B cell (primary cell): ENCODE data around the gene ATP8A1. TPM values are rescaled to one million over a fixed set of nuclear protein-coding genes. Genes with fewer than 3 reads are reported as not detected.

Source experiments
- ATAC-seq: fragments of 200-7000 bp; cut with Tn5 transposase; one replicate; pipeline ENCODE4 v1.10.0; 2021; ENCODE audit warnings: low read depth, mild to moderate bottlenecking, moderate number of reproducible peaks, moderate library complexity
- CTCF ChIA-PET: fragments of 350-600 bp; sonication (Branson Sonifier 250); formaldehyde crosslinking; loops from one replicate; lab custom pipeline; 2021; ENCODE audit warnings: antibody characterized with exemption, inconsistent platforms; lab: Charles Lee
- POLR2A ChIA-PET: fragments of 350-600 bp; sonication (Branson Sonifier 250); formaldehyde crosslinking; loops from one replicate; lab custom pipeline; 2021; ENCODE audit warnings: antibody characterized with exemption; lab: Charles Lee
- DNase-seq: peaks from one replicate; pipeline ENCODE4 v3.0.0; 2013
- H2AFZ ChIP-seq: 2 replicates; pipeline ENCODE4 v1.6.1; 2012; ENCODE audit warnings: mild to moderate bottlenecking, low read depth, low read length; ENCODE audit not compliant: insufficient read depth, poor library complexity, severe bottlenecking
- H3K27ac ChIP-seq, 2 donors: 1 replicate in 1 of 2; 2 replicates in 1 of 2; pipeline ENCODE4 v1.5.1; 2012 to 2013; ENCODE audit warnings: low read length in 2 of 2, mild to moderate bottlenecking in 2 of 2, moderate library complexity in 1 of 2
- H3K27me3 ChIP-seq, 4 experiments: fragments of 200-600 bp in 1 of 4; sonication (generic) in 1 of 4; replicated peaks in 1 of 4; 1 replicate in 2 of 4; 2 replicates in 2 of 4; pipeline versions ENCODE4 v1.6.1 to v1.7.0; 2013 to 2016; ENCODE audit warnings: low read length in 3 of 4, mild to moderate bottlenecking in 2 of 4, mixed read lengths in 1 of 4, moderate library complexity in 1 of 4; ENCODE audit not compliant: insufficient read depth in 4 of 4, control insufficient read depth in 3 of 4; ENCODE audit errors: control extremely low read depth in 1 of 4
- H3K36me3 ChIP-seq, 2 experiments: replicated peaks in 1 of 2; 1 replicate in 1 of 2; 2 replicates in 1 of 2; pipeline versions ENCODE4 v1.6.1 to v1.7.1; 2013; ENCODE audit warnings: low read length in 1 of 2; ENCODE audit not compliant: insufficient read depth in 2 of 2, control insufficient read depth in 1 of 2; ENCODE audit errors: control extremely low read depth in 1 of 2, extremely low read depth in 1 of 2
- H3K4me1 ChIP-seq, 2 donors: fragments of 200-600 bp in 1 of 2; sonication (generic) in 1 of 2; 1 replicate in 1 of 2; 2 replicates in 1 of 2; pipeline versions ENCODE4 v1.5.1 to v1.6.1; 2013 to 2017; ENCODE audit warnings: low read length in 2 of 2; ENCODE audit not compliant: control insufficient read depth in 2 of 2, insufficient read depth in 2 of 2
- H3K4me2 ChIP-seq: replicated peaks from 2 replicates; pipeline ENCODE3; 2012; ENCODE audit warnings: mild to moderate bottlenecking, low read depth, low read length; ENCODE audit not compliant: poor library complexity, severe bottlenecking
- H3K4me3 ChIP-seq, 5 experiments: fragments of 200-600 bp in 1 of 5; sonication (generic) in 1 of 5; 1 replicate in 3 of 5; 2 replicates in 2 of 5; pipeline versions ENCODE4 v1.5.1 to v1.7.0; 2011 to 2016; ENCODE audit warnings: low read length in 4 of 5, mild to moderate bottlenecking in 4 of 5, low read depth in 2 of 5, control low read depth in 1 of 5, moderate library complexity in 1 of 5; ENCODE audit not compliant: insufficient read depth in 1 of 5; ENCODE audit errors: control extremely low read depth in 1 of 5, extremely low read depth in 1 of 5
- H3K79me2 ChIP-seq: fragments of 200-600 bp; sonication (generic); one replicate; pipeline ENCODE4 v1.6.0; 2016; ENCODE audit warnings: low read length; ENCODE audit not compliant: control insufficient read depth, insufficient read depth
- H3K9ac ChIP-seq: fragments of 200-600 bp; sonication (generic); 2 replicates; pipeline ENCODE4 v1.6.1; 2017; ENCODE audit warnings: mild to moderate bottlenecking, low read length, moderate library complexity
- H3K9me3 ChIP-seq, 3 donors: one replicate each; pipeline versions ENCODE4 v1.6.1 to v1.7.1; 2013; ENCODE audit warnings: low read length in 2 of 3; ENCODE audit not compliant: control insufficient read depth in 2 of 3, insufficient read depth in 1 of 3; ENCODE audit errors: control extremely low read depth in 1 of 3
- H4K20me1 ChIP-seq: 2 replicates; pipeline ENCODE4 v1.6.0; 2012; ENCODE audit warnings: mild to moderate bottlenecking, low read length; ENCODE audit not compliant: insufficient read depth, control insufficient read depth, poor library complexity, severe bottlenecking
- H3K27ac Mint-ChIP-seq: one replicate; pipeline ENCODE4 v1.8.0; 2021; ENCODE audit warnings: mixed read lengths
- H3K27me3 Mint-ChIP-seq: one replicate; pipeline ENCODE4 v1.8.0; 2021; ENCODE audit warnings: mixed read lengths
- H3K4me1 Mint-ChIP-seq: one replicate; pipeline ENCODE4 v1.8.0; 2021; ENCODE audit warnings: mixed read lengths
- H3K4me3 Mint-ChIP-seq: one replicate; pipeline ENCODE4 v1.8.0; 2021; ENCODE audit warnings: mixed read lengths
- H3K9me3 Mint-ChIP-seq: one replicate; pipeline ENCODE4 v1.8.0; 2022; ENCODE audit warnings: mixed read lengths; ENCODE audit not compliant: insufficient read depth
- CTCF ChIP-seq: fragments of 200-600 bp; IDR thresholded peaks from one replicate; pipeline ENCODE4 v1.8.0; 2022; ENCODE audit warnings: antibody characterized with exemption, mild to moderate bottlenecking
- EZH2 ChIP-seq: IDR thresholded peaks from 2 replicates; pipeline ENCODE4 v1.6.1; 2012; ENCODE audit warnings: borderline replicate concordance, low read depth, mild to moderate bottlenecking, moderate library complexity, low read length; ENCODE audit not compliant: insufficient read depth, poor library complexity, severe bottlenecking
- WGBS: methylation state at CpG from one replicate; pipeline ENCODE4 v1.1.5; 2013; ENCODE audit warnings: missing lambda C conversion rate; ENCODE audit not compliant: insufficient coverage; 5-methylcytosine and 5-hydroxymethylcytosine counted together
- intact Hi-C: fragments of 100-400 bp; cut with micrococcal nuclease; formaldehyde crosslinking; loops from one replicate; pipeline ENCODE4 v1.10.0; 2022
- polyA plus RNA-seq: library from polyadenylated mRNA; depleted of rRNA; stranded (reverse); fragments of >200 nt; gene quantifications from 2 replicates; pipeline ENCODE4 v1.2.3, GENCODE V29; 2012
- total RNA-seq, 2 donors: library from RNA; stranded (reverse); fragments of 120-200 nt in 1 of 2; gene quantifications; 1 replicate in 1 of 2; 2 replicates in 1 of 2; pipeline versions ENCODE4 v1.2.3 to v1.2.4, GENCODE V29; 2013 to 2022

ATP8A1 gene
- total and polyA plus RNA-seq, 2 donors (not counting 1 experiment from before 2014, with no cell fraction given) = 28.7 to 51.8 TPM

GRCh38 chr4:42637867-42638266, 19.0 kb downstream of the ATP8A1 start:
- Histone ChIP-seq H3K4me1 (peaks cover 83 to 90% of the 10 kb centered on the region in 2 donors), H3K27me3 (no peaks in the 10 kb centered on the region), H3K36me3 (no peaks in the 10 kb centered on the region), H3K9me3 (no peaks in the 10 kb centered on the region), H3K4me3 (no peak overlapping the region), H3K79me2 (peaks cover 90% of the 10 kb centered on the region), H3K4me2 (peak overlapping the region; percentile 65), H2AFZ (no peak overlapping the region), H3K27ac (peak overlapping the region; percentile 56 to 85), H4K20me1 (no peaks in the 10 kb centered on the region), H3K9ac (peak overlapping the region; percentile 31)
- H3K9me3 Mint-ChIP-seq = no peaks in the 10 kb centered on the region
- peaks cover 93% of the 10 kb centered on the region for H3K4me1 Mint-ChIP-seq
- ChIA-PET CTCF (interaction anchor here (1.4 to 5.7 kb wide), 2 partner anchors 14 to 19 kb away, joined by 4 to 28 read pairs; partner anchors contain the start of gene ATP8A1), POLR2A (interaction anchor here (3.1 kb wide), 1 partner anchor 19 kb away, joined by 26 read pairs; the partner anchor contains the start of gene ATP8A1)
- H3K4me3 Mint-ChIP-seq = peak overlapping the region; percentile 67
- intact Hi-C loops = loop anchor here (1.0 kb wide), 1 partner anchor 7 kb away; no protein-coding TSS in a partner anchor
- no peaks in the 10 kb centered on the region for H3K27me3 Mint-ChIP-seq
- ATAC-seq = peak; percentile 44
- DNase-seq = peak; percentile 59
- H3K27ac Mint-ChIP-seq = peak overlapping the region; percentile 84
- no peak for TF ChIP-seq CTCF
- TF ChIP-seq EZH2 = no peak

GRCh38 chr4:42637104-42637503, 19.8 kb downstream of the ATP8A1 start:
- peak overlapping the region; percentile 84 for H3K27ac Mint-ChIP-seq
- Histone ChIP-seq H3K27me3 (no peaks in the 10 kb centered on the region), H3K36me3 (no peaks in the 10 kb centered on the region), H3K27ac (peak overlapping the region; percentile 42 to 66), H3K4me2 (peak overlapping the region; percentile 65), H3K79me2 (peaks cover 87% of the 10 kb centered on the region), H3K4me3 (no peak overlapping the region), H3K9me3 (no peaks in the 10 kb centered on the region), H3K9ac (no peak overlapping the region), H3K4me1 (peaks cover 83 to 90% of the 10 kb centered on the region in 2 donors), H2AFZ (no peak overlapping the region), H4K20me1 (no peaks in the 10 kb centered on the region)
- H3K4me1 Mint-ChIP-seq = peaks cover 91% of the 10 kb centered on the region
- DNase-seq (no peak), ATAC-seq (no peak)
- ChIA-PET POLR2A (interaction anchor here (3.1 kb wide), 1 partner anchor 20 kb away, joined by 26 read pairs; the partner anchor contains the start of gene ATP8A1), CTCF (interaction anchor here (1.4 to 5.7 kb wide), 5 partner anchors 9 to 46 kb away, joined by 4 to 28 read pairs (median 5); partner anchors contain the start of gene ATP8A1)
- peak overlapping the region; percentile 6 for H3K4me3 Mint-ChIP-seq
- no peaks in the 10 kb centered on the region for H3K27me3 Mint-ChIP-seq
- H3K9me3 Mint-ChIP-seq = no peaks in the 10 kb centered on the region
- intact Hi-C loops = loop anchor here (1.0 kb wide), 1 partner anchor 8 kb away; no protein-coding TSS in a partner anchor
- WGBS = 97% methylated on average over 3 of the region's 3 CpGs
- TF ChIP-seq EZH2 = no peak
- TF ChIP-seq CTCF = no peak
